ENCODE results near the gene MYO7B. TPM values are rescaled to one million over a fixed set of nuclear protein-coding genes. Genes with fewer than 3 reads are reported as not detected.

MYO7B gene
- total RNA-seq, 6 experiments from 2014 or later = 0.74 to 1.3 (median 0.98) TPM

GRCh38 chr2:127670055-127670956 lies 134.8 kb downstream of the MYO7B start:
- H3K4me3 Mint-ChIP-seq = no peak overlapping the region
- peak; percentile 17 for DNase-seq
- H3K9me3 Mint-ChIP-seq = no peaks in the 10 kb centered on the region
- no peak for TF ChIP-seq CTCF (IDR thresholded peaks at IDR 0.05)
- peaks cover 47% of the 10 kb centered on the region for H3K4me1 Mint-ChIP-seq (ENCODE audit: low read depth)
- H3K36me3 Mint-ChIP-seq (ENCODE audit: low read depth) = peaks cover 9% of the 10 kb centered on the region; the same call in 1 of the 2 replicates
- H3K27me3 Mint-ChIP-seq (ENCODE audit: insufficient read depth) = peaks cover 2% of the 10 kb centered on the region; the same call in 1 of the 2 replicates
- peak overlapping the region; percentile 29; the same call in 1 of the 2 replicates for H3K27ac Mint-ChIP-seq

- DNase-seq = no peak
- H3K4me3 Mint-ChIP-seq = no peak overlapping the region
- no peak for TF ChIP-seq CTCF (IDR thresholded peaks at IDR 0.05)
- peaks cover 49% of the 10 kb centered on the region for H3K4me1 Mint-ChIP-seq (ENCODE audit: low read depth)
- no peak overlapping the region for H3K27ac Mint-ChIP-seq
- H3K36me3 Mint-ChIP-seq (ENCODE audit: low read depth) = peaks cover 9% of the 10 kb centered on the region; the same call in 1 of the 2 replicates
- H3K27me3 Mint-ChIP-seq (ENCODE audit: insufficient read depth) = peaks cover 2% of the 10 kb centered on the region; the same call in 1 of the 2 replicates
- H3K9me3 Mint-ChIP-seq = no peaks in the 10 kb centered on the region
Measured at GRCh38 chr2:127670957-127671290, 135.4 kb downstream of the MYO7B start.

GRCh38 chr2:127671557-127672302 lies 136.2 kb downstream of the MYO7B start:
- no peak overlapping the region for H3K27ac Mint-ChIP-seq
- H3K4me3 Mint-ChIP-seq = no peak overlapping the region
- no peak for TF ChIP-seq CTCF (IDR thresholded peaks at IDR 0.05)
- peaks cover 4% of the 10 kb centered on the region; the same call in 1 of the 2 replicates for H3K27me3 Mint-ChIP-seq (ENCODE audit: insufficient read depth)
- H3K9me3 Mint-ChIP-seq = no peaks in the 10 kb centered on the region
- H3K36me3 Mint-ChIP-seq (ENCODE audit: low read depth) = peaks cover 9% of the 10 kb centered on the region; the same call in 1 of the 2 replicates
- peaks cover 51% of the 10 kb centered on the region for H3K4me1 Mint-ChIP-seq (ENCODE audit: low read depth)
- no peak for DNase-seq

GRCh38 chr2:127672341-127673224 lies 137.1 kb downstream of the MYO7B start:
- Mint-ChIP-seq H3K4me1 (ENCODE audit: low read depth) (peaks cover 50% of the 10 kb centered on the region), H3K4me3 (no peak overlapping the region), H3K27ac (no peak overlapping the region), H3K36me3 (ENCODE audit: low read depth) (peaks cover 9% of the 10 kb centered on the region; the same call in 1 of the 2 replicates), H3K27me3 (ENCODE audit: insufficient read depth) (peaks cover 11% of the 10 kb centered on the region; the same call in 1 of the 2 replicates), H3K9me3 (no peaks in the 10 kb centered on the region)
- DNase-seq = no peak
- TF ChIP-seq CTCF (IDR thresholded peaks at IDR 0.05) = no peak

All from HFFc6 (cell line).